Measurements from ENCODE around the gene CPLX4. TPM values are rescaled to one million over a fixed set of nuclear protein-coding genes. Genes with fewer than 3 reads are reported as not detected.
A peak's percentile ranks its signal among the peaks of the same experiment; 100 is the strongest.

CPLX4 gene
- total and polyA plus RNA-seq, 2 of the 13 experiments (the other 11 are each of a cell fraction or from before 2014, with no cell fraction given): not detected

- no peak for TF ChIP-seq ZNF33A (CRISPR knock-in tag; IDR thresholded peaks at IDR 0.05; ENCODE audit: borderline replicate concordance)
- no peak for TF ChIP-seq PAF1 (CRISPR knock-in tag; IDR thresholded peaks at IDR 0.05)
- TF ChIP-seq HCFC1 (IDR thresholded peaks at IDR 0.05; ENCODE audit: low read depth, low read length): no peak
- no peak for TF ChIP-seq E2F2 (CRISPR knock-in tag; IDR thresholded peaks at IDR 0.05; ENCODE audit: borderline replicate concordance)
- TF ChIP-seq, protein P1, sequence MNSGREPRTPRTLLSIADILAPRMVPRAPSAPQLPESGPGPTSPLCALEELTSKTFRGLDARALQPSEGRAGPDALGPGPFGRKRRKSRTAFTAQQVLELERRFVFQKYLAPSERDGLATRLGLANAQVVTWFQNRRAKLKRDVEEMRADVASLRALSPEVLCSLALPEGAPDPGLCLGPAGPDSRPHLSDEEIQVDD (CRISPR knock-in tag; IDR thresholded peaks at IDR 0.05; ENCODE audit: borderline replicate concordance): no peak
- no peak for TF ChIP-seq ZNF768 (CRISPR knock-in tag; IDR thresholded peaks at IDR 0.05)
- no peak for TF ChIP-seq KLF15 (CRISPR knock-in tag; IDR thresholded peaks at IDR 0.05; ENCODE audit: borderline replicate concordance)
These were observed 36.3 kb upstream of the CPLX4 start (continued) for GRCh38 chr18:59354731-59355130.

GRCh38 chr18:59353079-59353680 is 34.7 kb upstream of the CPLX4 start:
- TF ChIP-seq LCORL (IDR thresholded peaks at IDR 0.05) (0 out of 2 replicates have a peak, but pooled peaks have one; percentile 25), LCORL (CRISPR knock-in tag; IDR thresholded peaks at IDR 0.05) (no peak), ZNF30 (CRISPR knock-in tag; IDR thresholded peaks at IDR 0.05) (no peak), PITX1 (CRISPR knock-in tag; IDR thresholded peaks at IDR 0.05) (no peak)
- in situ Hi-C loops (cut with HindIII; ENCODE audit: extremely low pct_ligation_motif_present, low pct_unique_long_range_greater_than_20kb): no loop called here

More at GRCh38 chr18:59353079-59353680, 34.7 kb upstream of the CPLX4 start:
- Histone ChIP-seq H3K4me2 (ENCODE audit: low read depth, low read length) (no peak overlapping the region), H3K27ac (ENCODE audit: extremely low read length, insufficient read depth, low read length) (no peak overlapping the region), H3K4me3 (replicated peaks in 1 of 3; ENCODE audit: insufficient read depth in 1 of 3, low read depth in 2 of 3, low read length in 3 of 3) (no peak overlapping the region), H3K27me3 (ENCODE audit: control insufficient read depth in 1 of 2, insufficient read depth in 2 of 2, low read length in 2 of 2) (no peaks in the 10 kb centered on the region), H3K9ac (ENCODE audit: insufficient read depth, low read depth, low read length) (no peak overlapping the region), H4K20me1 (ENCODE audit: insufficient read depth, low read length) (peaks cover 30% of the 10 kb centered on the region), H2AFZ (ENCODE audit: low read length) (no peak overlapping the region), H3K79me2 (ENCODE audit: insufficient read depth, low read length) (peaks cover 42% of the 10 kb centered on the region), H3K4me1 (ENCODE audit: insufficient read depth, low read length) (peaks cover 54% of the 10 kb centered on the region), H3K9me3 (ENCODE audit: low read length) (no peaks in the 10 kb centered on the region), H3K36me3 (replicated peaks in 1 of 2; ENCODE audit: control insufficient read depth in 1 of 2, insufficient read depth in 2 of 2, low read length in 2 of 2) (peaks cover 16 to 69% of the 10 kb centered on the region in 2 experiments)
- no peak for DNase-seq (ENCODE audit: low spot score)
- no peak for FAIRE-seq
- intact Hi-C loops (cut with micrococcal nuclease; ENCODE audit: unreplicated experiment): no loop called here
- CTCF ChIA-PET (ENCODE audit: low intra/inter-chr PET ratio, low total read pairs): no interaction called here
- POLR2A ChIA-PET: no interaction called here
- no TSS peak for BruUV-seq (replicated peaks)
- ATAC-seq: no peak; the same call in 2 of the 3 replicates
- 84% methylated on average over 4 of the region's 4 CpGs for WGBS (ENCODE audit: low lambda C conversion rate)
